Testis (tissue), 2 donors: ENCODE data around the gene DDIAS.

Source experiments
- CTCF ChIP-seq, 3 experiments: fragments of 450-650 bp in 2 of 3; fragments of 200-600 bp in 1 of 3; sonication (generic) in 1 of 3; IDR thresholded peaks; one replicate each; pipeline ENCODE4 v1.5.1; 2016 to 2019; ENCODE audit warnings: antibody characterized with exemption in 3 of 3, mild to moderate bottlenecking in 2 of 3, moderate library complexity in 1 of 3
- POLR2A ChIP-seq: fragments of 450-650 bp; IDR thresholded peaks from one replicate; pipeline ENCODE4 v1.6.1; 2017; ENCODE audit warnings: antibody characterized with exemption, mild to moderate bottlenecking, moderate library complexity

- no peak for TF ChIP-seq POLR2A
- TF ChIP-seq CTCF (IDR thresholded peaks at IDR 0.05), result no peak
Measured at GRCh38 chr11:82908311-82908710, 6.8 kb downstream of the DDIAS start.
